ENCODE data around the gene TELO2. TPM values are rescaled to one million over a fixed set of nuclear protein-coding genes. Genes with fewer than 3 reads are reported as not detected.
A peak's percentile ranks its signal among the peaks of the same experiment; 100 is the strongest.

Gene TELO2
- total and polyA plus RNA-seq, 9 donors: 0.27 to 36.8 (median 31.7) TPM

DNA sequence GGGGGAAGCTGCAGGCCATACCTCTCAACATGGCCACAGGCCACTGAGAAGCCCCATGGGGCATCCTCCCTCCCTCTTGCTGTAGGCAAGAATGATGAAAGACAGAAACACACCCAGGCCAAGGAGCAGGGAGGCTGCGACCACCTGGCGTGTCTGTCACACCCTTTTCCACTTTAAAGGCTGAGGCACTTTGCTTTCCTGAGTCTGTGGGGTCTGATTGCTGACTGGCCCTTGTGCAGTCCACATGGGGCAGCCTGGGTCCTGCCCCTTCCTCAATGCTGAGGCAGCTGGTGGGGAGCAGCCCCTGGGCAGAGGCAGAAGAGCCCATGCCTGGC, 49.0 kb downstream of the TELO2 start:
- no peaks in the 10 kb centered on the region for H3K36me3 ChIP-seq
- intact Hi-C loops (cut with DNase I): no loop called here
- no peaks in the 10 kb centered on the region for H3K9me3 ChIP-seq
- peaks cover 11% of the 10 kb centered on the region for H3K4me1 ChIP-seq (ENCODE audit: insufficient read depth)
- DNase-seq: no peak
- TF ChIP-seq, protein P1, sequence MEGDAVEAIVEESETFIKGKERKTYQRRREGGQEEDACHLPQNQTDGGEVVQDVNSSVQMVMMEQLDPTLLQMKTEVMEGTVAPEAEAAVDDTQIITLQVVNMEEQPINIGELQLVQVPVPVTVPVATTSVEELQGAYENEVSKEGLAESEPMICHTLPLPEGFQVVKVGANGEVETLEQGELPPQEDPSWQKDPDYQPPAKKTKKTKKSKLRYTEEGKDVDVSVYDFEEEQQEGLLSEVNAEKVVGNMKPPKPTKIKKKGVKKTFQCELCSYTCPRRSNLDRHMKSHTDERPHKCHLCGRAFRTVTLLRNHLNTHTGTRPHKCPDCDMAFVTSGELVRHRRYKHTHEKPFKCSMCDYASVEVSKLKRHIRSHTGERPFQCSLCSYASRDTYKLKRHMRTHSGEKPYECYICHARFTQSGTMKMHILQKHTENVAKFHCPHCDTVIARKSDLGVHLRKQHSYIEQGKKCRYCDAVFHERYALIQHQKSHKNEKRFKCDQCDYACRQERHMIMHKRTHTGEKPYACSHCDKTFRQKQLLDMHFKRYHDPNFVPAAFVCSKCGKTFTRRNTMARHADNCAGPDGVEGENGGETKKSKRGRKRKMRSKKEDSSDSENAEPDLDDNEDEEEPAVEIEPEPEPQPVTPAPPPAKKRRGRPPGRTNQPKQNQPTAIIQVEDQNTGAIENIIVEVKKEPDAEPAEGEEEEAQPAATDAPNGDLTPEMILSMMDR (IDR thresholded peaks at IDR 0.05): no peak
- TF ChIP-seq EP300 (IDR thresholded peaks at IDR 0.05) (no peak), POLR2A (IDR thresholded peaks at IDR 0.05) (no peak)
- H3K4me3 ChIP-seq: no peak overlapping the region
- H3K27ac ChIP-seq: no peak overlapping the region
- WGBS, 3 donors: 76 to 100% (median 86%) methylated on average over 2 of the region's 2 CpGs
- no peaks in the 10 kb centered on the region for H3K27me3 ChIP-seq

DNA sequence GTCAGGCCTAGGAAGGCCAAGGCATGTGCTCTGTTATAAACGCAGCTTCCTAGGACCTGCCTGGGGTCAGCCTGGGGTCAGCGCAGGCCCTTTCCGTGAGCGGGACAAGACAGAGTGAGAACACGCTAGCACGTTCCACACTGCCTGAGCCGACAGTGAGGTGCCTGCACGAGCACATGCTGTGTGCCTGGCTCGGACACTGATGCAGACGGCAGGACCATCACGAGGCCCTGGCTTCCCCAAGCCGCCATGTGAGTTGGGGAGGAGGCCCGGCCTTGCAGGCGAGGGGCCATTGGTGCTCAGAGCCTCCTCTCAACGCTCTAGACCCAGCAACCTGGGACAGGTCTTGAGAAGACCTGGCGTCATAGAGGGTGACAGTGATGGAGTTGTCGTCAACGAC, 49.4 kb downstream of the TELO2 start:
- Histone ChIP-seq H3K4me1 (ENCODE audit: insufficient read depth) (peaks cover 11% of the 10 kb centered on the region), H3K27me3 (no peaks in the 10 kb centered on the region), H3K27ac (no peak overlapping the region), H3K36me3 (no peaks in the 10 kb centered on the region), H3K4me3 (no peak overlapping the region), H3K9me3 (no peaks in the 10 kb centered on the region)
- TF ChIP-seq POLR2A (IDR thresholded peaks at IDR 0.05) (no peak), EP300 (IDR thresholded peaks at IDR 0.05) (no peak)
- TF ChIP-seq, protein P1 (IDR thresholded peaks at IDR 0.05): no peak
- WGBS, 3 donors: 87 to 90% (median 87%) methylated on average over 18 of the region's 18 CpGs
- intact Hi-C loops (cut with DNase I): no loop called here
- DNase-seq: no peak

DNA sequence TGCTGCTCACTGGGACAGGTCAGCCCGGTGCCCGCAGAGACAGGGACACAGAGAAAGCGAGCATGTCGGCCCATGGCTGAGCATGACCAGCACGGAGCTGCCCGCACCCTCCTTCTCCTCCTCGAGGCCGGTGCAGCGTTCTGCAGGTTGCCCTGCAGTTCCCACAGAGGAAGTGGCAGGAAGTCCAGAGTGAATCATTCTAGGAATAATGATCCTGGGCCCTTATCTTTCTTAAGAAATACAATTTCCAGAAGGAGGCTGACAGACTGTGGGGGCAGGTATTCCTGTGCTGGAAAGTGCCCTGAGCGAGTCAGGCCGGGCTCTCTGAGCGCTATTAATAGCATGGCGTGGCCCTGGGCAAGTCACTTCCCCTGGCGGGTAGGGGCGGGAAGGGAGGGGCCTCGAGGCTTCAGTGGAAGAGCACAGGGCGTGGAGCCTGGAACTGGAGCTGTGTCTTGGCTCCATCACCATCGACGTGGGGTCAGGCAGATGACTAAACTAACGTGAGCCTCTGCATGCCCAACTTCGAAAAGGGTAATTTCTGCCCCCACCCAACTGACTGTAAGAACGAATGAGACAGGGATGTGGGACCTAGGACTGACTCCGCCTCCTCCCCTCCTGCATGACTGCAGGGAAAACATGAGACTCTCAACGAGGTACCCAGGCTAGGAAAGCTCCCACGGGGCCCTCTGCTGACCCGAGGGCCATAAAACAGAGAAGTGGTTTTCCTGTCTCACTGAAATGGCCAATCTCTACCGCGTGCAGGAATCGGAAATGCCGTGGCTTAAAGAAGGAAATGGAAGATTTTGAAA, 50.1 kb downstream of the TELO2 start:
- TF ChIP-seq, protein P1 (IDR thresholded peaks at IDR 0.05): no peak
- TF ChIP-seq POLR2A (IDR thresholded peaks at IDR 0.05) (no peak), EP300 (IDR thresholded peaks at IDR 0.05) (no peak)
- H3K36me3 ChIP-seq: no peaks in the 10 kb centered on the region
- H3K9me3 ChIP-seq: no peaks in the 10 kb centered on the region
- WGBS, 3 donors: 41 to 55% (median 49%) methylated on average over 30 of the region's 30 CpGs
- no peaks in the 10 kb centered on the region for H3K27me3 ChIP-seq
- H3K4me3 ChIP-seq: no peak overlapping the region
- H3K4me1 ChIP-seq (ENCODE audit: insufficient read depth): peaks cover 11% of the 10 kb centered on the region
- H3K27ac ChIP-seq: no peak overlapping the region
- intact Hi-C loops (cut with DNase I): no loop called here
- peak in 1 of 5 donors; percentile 37 for DNase-seq

DNA sequence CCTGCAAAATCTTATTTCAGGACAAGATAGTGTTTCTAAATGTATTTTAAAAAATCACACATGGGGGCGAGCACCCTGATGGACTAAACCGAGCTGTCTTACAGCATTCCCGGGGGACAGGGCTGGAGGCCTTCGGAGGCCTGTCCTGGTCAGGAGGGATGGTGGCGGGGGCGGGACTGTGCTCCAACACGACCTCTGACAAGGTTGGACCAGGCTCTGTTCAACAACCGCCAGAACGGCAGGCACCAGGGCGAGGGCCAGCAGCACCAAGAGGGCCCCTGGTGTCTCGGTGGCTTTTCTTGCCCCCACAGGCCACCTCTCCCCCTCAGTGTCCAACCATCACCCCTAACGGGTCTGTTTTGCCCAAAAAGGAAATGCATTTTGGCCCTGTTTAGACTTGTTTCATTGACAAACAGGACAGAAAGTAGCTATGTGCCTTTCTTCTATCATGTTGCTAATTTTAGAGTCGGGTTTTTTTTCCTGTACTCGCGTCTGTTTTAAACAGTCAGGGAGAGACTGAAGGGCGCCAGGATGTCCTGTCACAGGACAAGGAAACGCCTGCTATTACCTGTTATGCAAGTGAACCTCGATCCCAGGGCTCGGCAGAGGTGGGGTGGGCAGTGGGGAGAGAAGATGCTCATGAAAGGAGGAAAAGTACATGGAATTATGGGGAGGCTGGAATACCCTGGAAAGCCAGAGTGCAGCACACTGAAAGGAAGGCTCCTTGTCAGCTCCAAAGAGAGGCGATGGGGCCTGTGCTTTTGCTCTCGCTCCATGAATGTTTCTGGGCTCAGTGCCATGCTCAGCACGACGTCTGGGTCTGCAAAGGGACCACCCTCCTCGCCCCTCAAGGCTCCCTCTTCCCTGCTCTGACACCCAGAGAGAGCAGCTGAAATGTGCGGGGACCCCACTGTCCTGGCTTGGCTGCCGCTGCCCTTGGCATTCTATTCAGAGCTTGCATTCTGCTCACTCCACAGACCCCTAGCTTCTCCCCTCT, 52.2 kb downstream of the TELO2 start:
- 29 to 47% (median 37%) methylated on average over 26 of the region's 26 CpGs for WGBS, 3 donors
- no peak for DNase-seq
- no peaks in the 10 kb centered on the region for H3K27me3 ChIP-seq
- intact Hi-C loops (cut with DNase I): no loop called here
- peaks cover 11% of the 10 kb centered on the region for H3K4me1 ChIP-seq (ENCODE audit: insufficient read depth)
- peak overlapping the region; percentile 2 to 26 for H3K27ac ChIP-seq
- no peak for TF ChIP-seq EP300 (IDR thresholded peaks at IDR 0.05)
- TF ChIP-seq POLR2A (IDR thresholded peaks at IDR 0.05): no peak
- TF ChIP-seq, protein P1 (IDR thresholded peaks at IDR 0.05): no peak
- H3K4me3 ChIP-seq: no peak overlapping the region
- H3K36me3 ChIP-seq: no peaks in the 10 kb centered on the region
- no peaks in the 10 kb centered on the region for H3K9me3 ChIP-seq
